Duodenal mucosa (tissue), 2 donors: Measurements from ENCODE around the gene GARIN1A.

ENCODE experiments used
- H3K27ac ChIP-seq: one replicate; pipeline ENCODE4 v1.7.0; 2013; ENCODE audit warnings: low read depth, low read length
- H3K27me3 ChIP-seq, 2 donors: one replicate each; pipeline ENCODE4 v1.7.0; 2013; ENCODE audit warnings: low read length in 2 of 2, control low read depth in 1 of 2; ENCODE audit not compliant: insufficient read depth in 2 of 2, control insufficient read depth in 1 of 2
- H3K36me3 ChIP-seq, 2 donors: one replicate each; pipeline ENCODE4 v1.7.0; 2013; ENCODE audit warnings: low read length in 2 of 2, control low read depth in 1 of 2; ENCODE audit not compliant: insufficient read depth in 2 of 2, control insufficient read depth in 1 of 2
- H3K4me1 ChIP-seq, 2 donors: one replicate each; pipeline ENCODE4 v1.7.0; 2013; ENCODE audit warnings: low read length in 2 of 2, control low read depth in 1 of 2; ENCODE audit not compliant: insufficient read depth in 2 of 2, control insufficient read depth in 1 of 2
- H3K4me3 ChIP-seq, 2 donors: one replicate each; pipeline ENCODE4 v1.7.0; 2013; ENCODE audit warnings: low read length in 2 of 2, low read depth in 1 of 2
- H3K9ac ChIP-seq, 2 donors: one replicate each; pipeline ENCODE4 v1.7.0; 2013; ENCODE audit warnings: low read length in 2 of 2, low read depth in 1 of 2
- H3K9me3 ChIP-seq, 2 donors: one replicate each; pipeline ENCODE4 v1.7.0; 2013; ENCODE audit warnings: low read length in 2 of 2, control low read depth in 1 of 2; ENCODE audit not compliant: control insufficient read depth in 1 of 2

The GARIN1A gene

DNA sequence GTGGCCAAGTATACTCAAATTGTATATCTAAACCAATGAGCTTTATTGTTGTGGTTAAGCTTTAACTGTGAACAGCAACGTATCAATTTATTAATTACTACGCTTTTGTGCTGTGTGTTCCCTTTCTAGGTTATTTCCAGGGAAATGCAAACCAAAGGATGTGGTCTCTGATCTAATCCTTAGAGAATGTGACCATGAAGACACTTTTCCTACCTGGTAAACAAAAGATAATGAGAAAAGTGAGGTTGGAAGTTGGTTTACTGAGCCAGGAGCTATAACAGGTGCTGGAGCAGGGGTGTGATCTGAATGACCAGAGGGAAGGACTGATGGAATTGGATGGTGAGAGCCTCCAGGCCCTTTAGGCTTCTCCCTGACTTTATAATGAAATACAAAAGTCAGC, 41.7 kb downstream of the GARIN1A start:
- Histone ChIP-seq H3K27me3 (no peaks in the 10 kb centered on the region), H3K36me3 (no peaks in the 10 kb centered on the region), H3K27ac (no peak overlapping the region), H3K4me3 (no peak overlapping the region), H3K9me3 (no peaks in the 10 kb centered on the region), H3K4me1 (no peaks in the 10 kb centered on the region), H3K9ac (no peak overlapping the region)

DNA sequence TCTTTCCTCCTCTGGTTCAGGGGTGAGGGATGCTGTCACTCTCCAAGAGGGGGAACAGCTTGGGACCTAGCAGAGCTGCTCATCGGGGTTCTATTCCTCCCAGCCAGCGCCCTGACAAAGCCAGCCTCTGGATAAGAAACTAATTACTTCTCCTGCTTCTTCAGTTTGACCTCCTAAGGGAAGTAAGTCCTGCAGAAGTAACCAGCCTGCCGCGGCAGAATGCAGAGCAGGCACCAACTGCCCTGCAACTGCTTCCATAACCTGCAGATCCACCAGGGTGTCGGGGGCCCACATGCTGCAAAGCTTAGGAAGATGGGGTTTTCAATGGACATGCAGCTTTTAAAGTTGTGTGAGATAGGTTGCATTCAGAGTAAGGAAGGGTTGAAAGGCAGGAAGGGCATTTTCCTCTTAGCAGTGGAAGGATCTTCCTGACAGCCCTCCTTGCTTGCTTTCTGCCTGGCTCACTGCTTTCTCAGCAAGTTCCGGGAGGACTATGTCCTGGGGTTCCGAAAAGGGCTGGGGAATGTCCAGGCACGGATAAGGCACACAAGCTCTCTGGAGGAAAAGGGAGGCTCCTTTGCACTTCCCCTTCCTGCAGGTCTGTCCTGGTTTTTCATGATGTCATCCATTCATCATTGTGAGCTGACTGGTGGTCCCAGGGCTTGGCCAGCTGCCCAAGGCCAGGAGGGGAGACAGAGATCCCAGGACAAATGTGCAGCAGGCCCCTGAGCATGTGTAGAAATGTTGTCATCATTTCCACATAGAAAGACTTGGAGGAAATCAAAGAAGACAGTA, 42.8 kb downstream of the GARIN1A start:
- H3K9me3 ChIP-seq: no peaks in the 10 kb centered on the region

DNA sequence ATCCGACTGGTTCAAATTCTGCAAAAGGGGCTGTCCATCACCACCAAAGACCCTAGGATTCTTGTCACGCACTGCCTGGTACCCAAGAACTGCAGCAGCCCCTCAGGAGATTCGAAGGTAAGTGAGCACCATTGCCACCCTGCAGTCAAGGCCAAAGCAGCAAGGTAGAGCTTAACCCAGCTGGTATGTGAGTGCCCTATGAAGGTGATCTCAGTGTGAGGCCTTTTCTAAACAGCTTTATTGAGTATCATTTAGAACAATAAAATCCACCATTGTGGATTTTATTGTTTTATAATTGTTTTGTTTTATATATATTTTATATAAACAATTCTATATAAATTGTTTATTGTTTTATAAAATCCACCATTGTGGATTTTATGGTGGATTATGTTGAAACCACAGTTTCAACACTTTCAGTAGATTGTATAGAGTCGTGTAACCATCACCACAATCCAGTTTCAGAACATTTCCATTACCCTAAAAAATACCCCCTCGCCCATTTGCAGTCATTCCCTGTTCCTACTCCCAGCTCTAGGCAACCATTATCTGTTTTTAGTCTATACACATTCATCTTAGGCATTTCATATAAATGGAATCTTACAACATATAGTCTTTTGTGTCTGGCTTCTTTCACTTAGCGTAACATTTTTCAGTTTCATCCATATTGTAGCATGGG, 47.0 kb downstream of the GARIN1A start:
- Histone ChIP-seq H3K4me3 (no peak overlapping the region), H3K27me3 (no peaks in the 10 kb centered on the region), H3K27ac (no peak overlapping the region), H3K36me3 (no peaks in the 10 kb centered on the region), H3K4me1 (no peaks in the 10 kb centered on the region), H3K9me3 (no peaks in the 10 kb centered on the region), H3K9ac (no peak overlapping the region)

More for the DNA sequence above, 42.8 kb downstream of the GARIN1A start:
- no peak overlapping the region for H3K4me3 ChIP-seq
- no peaks in the 10 kb centered on the region for H3K4me1 ChIP-seq
- no peaks in the 10 kb centered on the region for H3K36me3 ChIP-seq
- H3K27me3 ChIP-seq: no peaks in the 10 kb centered on the region
- no peak overlapping the region for H3K9ac ChIP-seq
- no peak overlapping the region for H3K27ac ChIP-seq

DNA sequence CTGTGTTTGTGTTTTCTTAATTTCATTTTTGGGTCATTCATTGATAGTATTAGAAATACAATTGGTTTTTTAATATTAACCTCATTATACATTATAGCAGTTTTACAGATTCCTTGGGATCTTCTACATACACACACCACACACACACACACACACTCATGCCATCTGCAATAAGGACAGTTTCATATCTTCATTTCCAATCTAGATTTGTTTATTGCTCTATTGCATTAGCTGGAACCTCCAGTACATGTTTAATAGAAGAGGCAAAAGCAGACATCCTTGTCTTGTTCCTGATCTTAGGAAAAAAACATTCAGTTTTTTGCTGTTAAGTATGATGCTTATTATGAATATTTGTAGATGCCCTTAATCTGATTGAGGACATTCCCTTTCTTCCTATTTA, 49.3 kb downstream of the GARIN1A start:
- H3K9me3 ChIP-seq: no peaks in the 10 kb centered on the region
- H3K4me3 ChIP-seq: no peak overlapping the region
- H3K36me3 ChIP-seq: no peaks in the 10 kb centered on the region
- no peaks in the 10 kb centered on the region for H3K4me1 ChIP-seq
- no peak overlapping the region for H3K9ac ChIP-seq
- no peaks in the 10 kb centered on the region for H3K27me3 ChIP-seq
- no peak overlapping the region for H3K27ac ChIP-seq
